ENCODE data around the gene PRODH2. TPM values are rescaled to one million over a fixed set of nuclear protein-coding genes. Genes with fewer than 3 reads are reported as not detected.
A peak's percentile ranks its signal among the peaks of the same experiment; 100 is the strongest.

Gene PRODH2
- total RNA-seq, 2 donors from 2014 or later: not detected

GRCh38 chr19:35755131-35755549, 57.5 kb downstream of the PRODH2 start:
- Histone ChIP-seq H3K27me3 (replicated peaks; ENCODE audit: insufficient read depth) (no peaks in the 10 kb centered on the region), H3K9me3 (no peaks in the 10 kb centered on the region), H3K27ac (peak overlapping the region; percentile 98 to 99), H3K4me1 (ENCODE audit: control insufficient read depth in 1 of 2, low read depth in 2 of 2) (peaks cover 11 to 51% of the 10 kb centered on the region in 2 donors), H3K36me3 (peaks cover 19% of the 10 kb centered on the region), H3K4me3 (peak overlapping the region; percentile 77)
- no peak for ATAC-seq (ENCODE audit: insufficient number of reproducible peaks, low FRiP score, low read depth)
- no peak for DNase-seq (ENCODE audit: low spot score)
- TF ChIP-seq CTCF (IDR thresholded peaks at IDR 0.05): no peak

- Histone ChIP-seq H3K4me3 (peak overlapping the region; percentile 77), H3K4me1 (ENCODE audit: control insufficient read depth in 1 of 2, low read depth in 2 of 2) (peaks cover 15 to 53% of the 10 kb centered on the region in 2 donors), H3K9me3 (no peaks in the 10 kb centered on the region), H3K27ac (peak overlapping the region; percentile 98 to 99), H3K27me3 (replicated peaks; ENCODE audit: insufficient read depth) (no peaks in the 10 kb centered on the region), H3K36me3 (peaks cover 19% of the 10 kb centered on the region)
- no peak for TF ChIP-seq CTCF (IDR thresholded peaks at IDR 0.05)
- ATAC-seq (ENCODE audit: insufficient number of reproducible peaks, low FRiP score, low read depth): no peak
- no peak for DNase-seq (ENCODE audit: low spot score)
Observed at GRCh38 chr19:35754370-35755130, 58.1 kb downstream of the PRODH2 start.

GRCh38 chr19:35753634-35754369, 58.8 kb downstream of the PRODH2 start:
- H3K36me3 ChIP-seq: peaks cover 19% of the 10 kb centered on the region
- H3K4me3 ChIP-seq: no peak overlapping the region
- H3K4me1 ChIP-seq (ENCODE audit: control insufficient read depth in 1 of 2, low read depth in 2 of 2): peaks cover 19 to 53% of the 10 kb centered on the region in 2 donors
- TF ChIP-seq CTCF (IDR thresholded peaks at IDR 0.05): no peak
- no peaks in the 10 kb centered on the region for H3K9me3 ChIP-seq
- ATAC-seq (ENCODE audit: insufficient number of reproducible peaks, low FRiP score, low read depth): no peak
- H3K27me3 ChIP-seq (replicated peaks; ENCODE audit: insufficient read depth): no peaks in the 10 kb centered on the region
- DNase-seq (ENCODE audit: low spot score): no peak
- peak overlapping the region in 1 of 2 donors; percentile 98 for H3K27ac ChIP-seq

- no peak overlapping the region for H3K27ac ChIP-seq
- no peak overlapping the region for H3K4me3 ChIP-seq
- ATAC-seq (ENCODE audit: insufficient number of reproducible peaks, low FRiP score, low read depth) (no peak), DNase-seq (ENCODE audit: low spot score) (no peak)
- H3K9me3 ChIP-seq: no peaks in the 10 kb centered on the region
- no peaks in the 10 kb centered on the region for H3K27me3 ChIP-seq (replicated peaks; ENCODE audit: insufficient read depth)
- H3K36me3 ChIP-seq: peaks cover 19% of the 10 kb centered on the region
- no peak for TF ChIP-seq CTCF (IDR thresholded peaks at IDR 0.05)
- peaks cover 17 to 51% of the 10 kb centered on the region in 2 donors for H3K4me1 ChIP-seq (ENCODE audit: control insufficient read depth in 1 of 2, low read depth in 2 of 2)
Observed at GRCh38 chr19:35752746-35753350, 59.8 kb downstream of the PRODH2 start.
